Activated CD4-positive, alpha-beta memory T cell treated with anti-CD3 and anti-CD28 coated beads for 36 hours (primary cell): ENCODE measurements around the gene CDH6. TPM values are rescaled to one million over a fixed set of nuclear protein-coding genes. Genes with fewer than 3 reads are reported as not detected.

Experiments
- CTCF ChIA-PET: fragments of 350-600 bp; sonication (Branson Sonifier 250); formaldehyde crosslinking; loops from one replicate; lab custom pipeline; 2021; ENCODE audit warnings: antibody characterized with exemption, inconsistent platforms; lab: Charles Lee
- POLR2A ChIA-PET: fragments of 350-600 bp; sonication (Branson Sonifier 250); formaldehyde crosslinking; loops from one replicate; lab custom pipeline; 2021; ENCODE audit warnings: antibody characterized with exemption; lab: Charles Lee
- DNase-seq: peaks from one replicate; pipeline ENCODE4 v3.0.0-alpha.2; 2020
- H3K27ac Mint-ChIP-seq: one replicate; pipeline ENCODE4 v1.8.0; 2021; ENCODE audit warnings: mixed read lengths
- H3K27me3 Mint-ChIP-seq: one replicate; pipeline ENCODE4 v1.8.0; 2021; ENCODE audit warnings: mixed read lengths
- H3K36me3 Mint-ChIP-seq: one replicate; pipeline ENCODE4 v1.8.0; 2021; ENCODE audit warnings: mixed read lengths
- H3K4me1 Mint-ChIP-seq: one replicate; pipeline ENCODE4 v1.8.0; 2021; ENCODE audit warnings: low read depth, mixed read lengths
- H3K4me3 Mint-ChIP-seq: one replicate; pipeline ENCODE4 v1.8.0; 2021; ENCODE audit warnings: mild to moderate bottlenecking, mixed read lengths
- H3K9me3 Mint-ChIP-seq: one replicate; pipeline ENCODE4 v1.8.0; 2021; ENCODE audit warnings: mixed read lengths
- intact Hi-C: fragments of 100-400 bp; cut with micrococcal nuclease; formaldehyde crosslinking; loops from one replicate; pipeline ENCODE4 v1.15.1; 2023
- total RNA-seq, 2 experiments: library from RNA; stranded (reverse); gene quantifications; one replicate each; pipeline ENCODE4 v1.2.3, GENCODE V29; 2021

Gene CDH6
- total RNA-seq, 2 experiments from 2014 or later, result not detected

DNA sequence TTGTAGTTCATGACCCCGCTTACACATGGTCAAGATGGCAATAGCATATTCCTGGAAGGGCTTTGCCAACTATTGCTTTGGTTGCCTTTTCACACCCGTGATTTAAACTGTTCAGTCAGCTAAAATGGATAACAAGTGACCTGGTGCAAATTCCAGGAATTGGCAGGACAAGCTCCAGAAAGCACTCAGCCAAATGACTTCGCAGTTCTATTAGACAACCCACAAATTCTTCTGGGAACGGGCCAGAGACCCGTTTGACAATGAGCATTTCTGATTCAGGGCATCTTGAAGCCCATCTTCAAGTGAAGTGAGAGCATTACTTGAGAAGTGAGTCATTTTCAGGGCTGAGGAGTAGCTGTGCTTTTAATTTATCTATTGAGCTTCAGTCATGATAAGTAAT lies 173.5 kb downstream of the CDH6 start:
- ChIA-PET POLR2A (no interaction called here), CTCF (no interaction called here)
- Mint-ChIP-seq H3K27me3 (peaks cover 16% of the 10 kb centered on the region), H3K9me3 (no peaks in the 10 kb centered on the region), H3K4me3 (no peak overlapping the region), H3K27ac (no peak overlapping the region), H3K36me3 (no peaks in the 10 kb centered on the region), H3K4me1 (no peaks in the 10 kb centered on the region)
- DNase-seq, result no peak
- intact Hi-C loops, result no loop called here

GRCh38 chr5:31372124-31372523 lies 178.6 kb downstream of the CDH6 start:
- Mint-ChIP-seq H3K9me3 (no peaks in the 10 kb centered on the region), H3K36me3 (no peaks in the 10 kb centered on the region), H3K4me3 (no peak overlapping the region), H3K4me1 (no peaks in the 10 kb centered on the region), H3K27ac (no peak overlapping the region), H3K27me3 (peaks cover 11% of the 10 kb centered on the region)
- ChIA-PET CTCF (no interaction called here), POLR2A (no interaction called here)
- no peak for DNase-seq
- intact Hi-C loops, result no loop called here

GRCh38 chr5:31375999-31376720 lies 182.7 kb downstream of the CDH6 start:
- Mint-ChIP-seq H3K36me3 (no peaks in the 10 kb centered on the region), H3K9me3 (no peaks in the 10 kb centered on the region), H3K27me3 (peaks cover 5% of the 10 kb centered on the region), H3K4me3 (no peak overlapping the region), H3K27ac (no peak overlapping the region), H3K4me1 (no peaks in the 10 kb centered on the region)
- ChIA-PET POLR2A (no interaction called here), CTCF (no interaction called here)
- DNase-seq, result no peak
- intact Hi-C loops, result no loop called here

- Mint-ChIP-seq H3K4me3 (no peak overlapping the region), H3K36me3 (no peaks in the 10 kb centered on the region), H3K9me3 (no peaks in the 10 kb centered on the region), H3K27ac (no peak overlapping the region), H3K4me1 (no peaks in the 10 kb centered on the region), H3K27me3 (peaks cover 6% of the 10 kb centered on the region)
- POLR2A ChIA-PET, result no interaction called here
- CTCF ChIA-PET, result no interaction called here
- DNase-seq, result no peak
- intact Hi-C loops, result no loop called here
Measured at GRCh38 chr5:31377274-31377946, 183.9 kb downstream of the CDH6 start.

GRCh38 chr5:31378136-31378535 lies 184.7 kb downstream of the CDH6 start:
- Mint-ChIP-seq H3K4me1 (no peaks in the 10 kb centered on the region), H3K4me3 (no peak overlapping the region), H3K36me3 (no peaks in the 10 kb centered on the region), H3K27me3 (peaks cover 6% of the 10 kb centered on the region), H3K27ac (no peak overlapping the region), H3K9me3 (no peaks in the 10 kb centered on the region)
- ChIA-PET CTCF (no interaction called here), POLR2A (no interaction called here)
- intact Hi-C loops, result no loop called here
- DNase-seq, result no peak
